SJCRH30 (cell line): Measurements from ENCODE around the gene GPR158. TPM values are rescaled to one million over a fixed set of nuclear protein-coding genes. Genes with fewer than 3 reads are reported as not detected.

Experiments
- DNase-seq, 2 experiments: peaks; one replicate each; pipeline ENCODE4 v3.0.0-alpha.2; 2015 to 2020
- H3K27ac ChIP-seq: fragments of 250-450 bp; sonication (Bioruptor Pico); 2 replicates; pipeline ENCODE4 v1.5.1; 2020; ENCODE audit warnings: mild to moderate bottlenecking, moderate library complexity
- H3K27me3 ChIP-seq: fragments of 250-450 bp; sonication (Bioruptor Pico); 2 replicates; pipeline ENCODE4 v1.5.1; 2020; ENCODE audit warnings: mild to moderate bottlenecking, moderate library complexity
- H3K36me3 ChIP-seq: fragments of 250-450 bp; sonication (Bioruptor Pico); 2 replicates; pipeline ENCODE4 v1.5.1; 2020; ENCODE audit warnings: mild to moderate bottlenecking, moderate library complexity
- H3K4me1 ChIP-seq: fragments of 250-450 bp; sonication (Bioruptor Pico); 2 replicates; pipeline ENCODE4 v1.5.1; 2020; ENCODE audit warnings: mild to moderate bottlenecking, moderate library complexity
- H3K4me3 ChIP-seq: fragments of 250-450 bp; sonication (Bioruptor Pico); 2 replicates; pipeline ENCODE4 v1.5.1; 2020; ENCODE audit warnings: mild to moderate bottlenecking, moderate library complexity
- H3K9me3 ChIP-seq: fragments of 250-450 bp; sonication (Bioruptor Pico); replicated peaks from 2 replicates; pipeline ENCODE4 v1.5.1; 2020; ENCODE audit warnings: mild to moderate bottlenecking, moderate library complexity
- total RNA-seq: library from RNA; depleted of rRNA; stranded (reverse); fragments of >200 nt; shearing (Covaris generic); gene quantifications from 2 replicates; pipeline ENCODE4 v1.2.3, GENCODE V29; 2014

The GPR158 gene
- total RNA-seq, 1 experiment from 2014 or later: 6.8 TPM

GRCh38 chr10:25557136-25557535 lies 382.3 kb downstream of the GPR158 start:
- no peaks in the 10 kb centered on the region for H3K9me3 ChIP-seq
- DNase-seq: no peak
- H3K27me3 ChIP-seq: no peaks in the 10 kb centered on the region
- no peaks in the 10 kb centered on the region for H3K4me1 ChIP-seq
- H3K4me3 ChIP-seq: no peak overlapping the region
- H3K36me3 ChIP-seq: peaks cover 3% of the 10 kb centered on the region; the same call in 1 of the 2 replicates
- H3K27ac ChIP-seq: no peak overlapping the region

- H3K9me3 ChIP-seq: no peaks in the 10 kb centered on the region
- H3K27ac ChIP-seq: no peak overlapping the region
- H3K4me1 ChIP-seq: no peaks in the 10 kb centered on the region
- no peaks in the 10 kb centered on the region for H3K36me3 ChIP-seq
- no peaks in the 10 kb centered on the region for H3K27me3 ChIP-seq
- no peak overlapping the region for H3K4me3 ChIP-seq
- DNase-seq: no peak
Observed at GRCh38 chr10:25561758-25562157, 387.0 kb downstream of the GPR158 start.

- no peaks in the 10 kb centered on the region for H3K36me3 ChIP-seq
- H3K27me3 ChIP-seq: no peaks in the 10 kb centered on the region
- no peak overlapping the region for H3K27ac ChIP-seq
- no peaks in the 10 kb centered on the region for H3K9me3 ChIP-seq
- no peaks in the 10 kb centered on the region for H3K4me1 ChIP-seq
- DNase-seq: no peak
- no peak overlapping the region for H3K4me3 ChIP-seq
Observed at GRCh38 chr10:25562547-25562946, 387.7 kb downstream of the GPR158 start.

GRCh38 chr10:25564351-25564750 lies 389.6 kb downstream of the GPR158 start:
- Histone ChIP-seq H3K36me3 (no peaks in the 10 kb centered on the region), H3K27ac (no peak overlapping the region), H3K27me3 (no peaks in the 10 kb centered on the region), H3K9me3 (no peaks in the 10 kb centered on the region), H3K4me1 (no peaks in the 10 kb centered on the region), H3K4me3 (no peak overlapping the region)
- no peak for DNase-seq

GRCh38 chr10:25565570-25565969 lies 390.8 kb downstream of the GPR158 start:
- DNase-seq: no peak
- H3K27ac ChIP-seq: no peak overlapping the region
- no peaks in the 10 kb centered on the region for H3K27me3 ChIP-seq
- H3K9me3 ChIP-seq: no peaks in the 10 kb centered on the region
- no peak overlapping the region for H3K4me3 ChIP-seq
- H3K4me1 ChIP-seq: no peaks in the 10 kb centered on the region
- no peaks in the 10 kb centered on the region for H3K36me3 ChIP-seq

- Histone ChIP-seq H3K4me3 (no peak overlapping the region), H3K27ac (no peak overlapping the region), H3K9me3 (no peaks in the 10 kb centered on the region), H3K36me3 (no peaks in the 10 kb centered on the region), H3K27me3 (no peaks in the 10 kb centered on the region), H3K4me1 (no peaks in the 10 kb centered on the region)
- no peak for DNase-seq
Observed at GRCh38 chr10:25573316-25573715, 398.5 kb downstream of the GPR158 start.

DNA sequence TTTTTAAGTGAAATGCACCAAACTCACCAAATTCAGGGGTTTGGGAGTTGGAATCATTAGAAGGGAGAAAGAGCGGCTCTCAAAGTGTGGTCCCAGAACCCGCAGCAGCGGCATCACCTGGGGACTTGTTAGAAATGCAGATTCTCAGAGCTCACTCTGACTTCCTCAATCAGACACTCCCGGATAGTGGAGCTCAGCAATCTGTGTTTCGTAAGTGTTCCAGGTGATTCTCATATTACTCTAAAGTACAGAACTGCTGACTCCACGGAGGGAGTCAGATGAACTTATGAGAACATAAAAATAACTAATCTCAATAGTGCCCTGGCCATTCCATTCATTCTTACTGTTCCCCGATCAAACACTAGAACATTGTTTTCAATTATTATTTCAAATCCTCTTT lies 400.5 kb downstream of the GPR158 start:
- H3K36me3 ChIP-seq: no peaks in the 10 kb centered on the region

DNA sequence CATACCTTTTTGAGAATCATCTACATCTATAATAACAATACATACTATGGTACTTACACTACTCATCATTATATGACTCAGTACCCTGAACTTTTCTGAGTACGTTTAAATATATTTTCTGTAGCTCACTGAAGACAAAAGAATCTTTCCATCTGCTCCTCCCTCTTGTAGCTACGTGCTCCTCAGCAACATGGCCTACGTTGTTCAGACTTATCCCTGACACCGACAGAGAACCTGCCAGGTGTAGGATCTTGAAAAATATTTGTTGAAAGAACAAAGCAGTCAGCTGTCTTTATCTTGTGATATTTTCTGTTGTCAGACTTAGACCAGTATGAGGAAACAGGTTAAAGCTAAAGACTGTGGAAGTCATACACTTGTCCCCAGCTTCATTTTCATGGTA lies 403.3 kb downstream of the GPR158 start:
- H3K4me3 ChIP-seq: no peak overlapping the region
- H3K27ac ChIP-seq: no peak overlapping the region
- no peaks in the 10 kb centered on the region for H3K4me1 ChIP-seq
- DNase-seq: no peak
- H3K27me3 ChIP-seq: no peaks in the 10 kb centered on the region; the same call in 1 of the 2 replicates
- H3K9me3 ChIP-seq: no peaks in the 10 kb centered on the region
- H3K36me3 ChIP-seq: no peaks in the 10 kb centered on the region

More for the DNA sequence above, 400.5 kb downstream of the GPR158 start:
- Histone ChIP-seq H3K4me3 (no peak overlapping the region), H3K4me1 (no peaks in the 10 kb centered on the region), H3K27me3 (no peaks in the 10 kb centered on the region), H3K27ac (no peak overlapping the region), H3K9me3 (no peaks in the 10 kb centered on the region)
- no peak for DNase-seq

DNA sequence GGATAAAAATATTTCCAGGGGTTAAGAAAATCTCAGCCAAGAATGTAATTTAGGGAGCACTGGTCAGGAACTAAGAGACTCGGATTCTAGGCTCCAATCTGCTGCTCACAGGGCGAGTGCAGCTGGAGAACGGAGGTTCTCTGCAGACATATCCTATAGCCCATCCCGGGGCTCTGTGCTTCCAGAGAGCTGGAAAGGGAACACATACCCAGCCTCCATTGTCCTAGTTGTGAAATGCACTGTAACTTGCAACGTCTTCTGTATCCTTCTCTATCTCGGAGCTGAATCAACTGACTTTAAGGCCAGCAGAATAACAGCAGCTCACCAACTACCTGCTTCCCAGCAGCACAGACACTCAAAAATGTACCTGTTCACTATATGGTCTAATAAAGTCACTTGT lies 408.2 kb downstream of the GPR158 start:
- no peaks in the 10 kb centered on the region; the same call in 1 of the 2 replicates for H3K27me3 ChIP-seq

GRCh38 chr10:25600651-25601050 lies 425.9 kb downstream of the GPR158 start:
- Histone ChIP-seq H3K27ac (no peak overlapping the region), H3K4me1 (no peaks in the 10 kb centered on the region), H3K36me3 (peaks cover 6% of the 10 kb centered on the region), H3K9me3 (no peaks in the 10 kb centered on the region), H3K4me3 (no peak overlapping the region), H3K27me3 (no peaks in the 10 kb centered on the region)
- DNase-seq: no peak

More for the DNA sequence above, 408.2 kb downstream of the GPR158 start:
- Histone ChIP-seq H3K9me3 (no peaks in the 10 kb centered on the region), H3K27ac (no peak overlapping the region), H3K4me1 (no peaks in the 10 kb centered on the region), H3K36me3 (no peaks in the 10 kb centered on the region), H3K4me3 (no peak overlapping the region)
- no peak for DNase-seq

DNA sequence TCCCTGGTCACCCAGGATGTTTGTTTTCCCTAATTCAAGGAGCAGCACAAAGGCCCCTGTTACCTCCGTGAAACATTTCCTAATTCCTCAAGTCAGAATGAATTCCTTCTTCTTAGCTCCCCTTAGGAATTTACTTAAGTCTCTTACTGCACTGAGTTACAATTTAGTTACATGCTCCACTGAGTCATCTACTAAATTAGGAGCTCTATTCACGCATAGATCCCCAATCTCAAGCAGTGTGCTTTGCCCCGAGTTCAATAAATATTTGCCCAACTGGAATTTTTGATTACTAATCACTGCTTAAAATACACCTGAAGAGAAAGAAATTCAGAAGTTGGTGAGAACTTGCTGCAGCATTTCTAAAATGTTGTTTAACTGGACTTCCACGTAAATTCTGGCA lies 429.8 kb downstream of the GPR158 start:
- no peak for DNase-seq
- Histone ChIP-seq H3K27me3 (no peaks in the 10 kb centered on the region), H3K9me3 (no peaks in the 10 kb centered on the region), H3K27ac (no peak overlapping the region), H3K4me3 (no peak overlapping the region), H3K4me1 (no peaks in the 10 kb centered on the region), H3K36me3 (no peaks in the 10 kb centered on the region)

DNA sequence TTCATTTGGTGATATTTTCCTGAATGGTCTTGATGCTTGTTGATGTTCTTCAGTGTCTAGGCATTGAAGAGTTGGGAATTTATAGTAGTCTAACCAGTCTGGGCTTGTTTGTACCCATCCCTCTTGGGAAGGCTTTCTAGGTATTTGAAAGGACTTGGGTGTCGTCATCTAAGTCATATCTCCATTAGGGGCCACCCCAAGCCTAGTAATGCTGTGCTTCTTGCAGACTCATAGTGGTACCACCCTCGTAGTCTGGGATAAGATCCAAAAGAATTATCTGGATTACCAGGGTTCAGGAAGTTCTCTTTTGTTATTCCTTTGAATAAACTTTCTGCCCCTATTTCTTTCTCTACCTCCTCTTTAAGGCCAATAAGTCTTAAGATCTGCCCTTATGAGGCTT lies 439.9 kb downstream of the GPR158 start:
- Histone ChIP-seq H3K27ac (no peak overlapping the region), H3K4me3 (no peak overlapping the region), H3K9me3 (no peaks in the 10 kb centered on the region; the same call in 1 of the 2 replicates), H3K4me1 (no peaks in the 10 kb centered on the region), H3K36me3 (no peaks in the 10 kb centered on the region), H3K27me3 (no peaks in the 10 kb centered on the region)
- DNase-seq: no peak

- Histone ChIP-seq H3K36me3 (no peaks in the 10 kb centered on the region), H3K27me3 (no peaks in the 10 kb centered on the region), H3K9me3 (no peaks in the 10 kb centered on the region), H3K27ac (no peak overlapping the region), H3K4me1 (no peaks in the 10 kb centered on the region), H3K4me3 (no peak overlapping the region)
- no peak for DNase-seq
Observed at GRCh38 chr10:25615926-25616325, 441.1 kb downstream of the GPR158 start.

GRCh38 chr10:25616903-25617592 lies 442.2 kb downstream of the GPR158 start:
- Histone ChIP-seq H3K4me3 (no peak overlapping the region), H3K36me3 (no peaks in the 10 kb centered on the region), H3K27ac (no peak overlapping the region), H3K9me3 (no peaks in the 10 kb centered on the region), H3K27me3 (no peaks in the 10 kb centered on the region), H3K4me1 (no peaks in the 10 kb centered on the region)
- DNase-seq: no peak

DNA sequence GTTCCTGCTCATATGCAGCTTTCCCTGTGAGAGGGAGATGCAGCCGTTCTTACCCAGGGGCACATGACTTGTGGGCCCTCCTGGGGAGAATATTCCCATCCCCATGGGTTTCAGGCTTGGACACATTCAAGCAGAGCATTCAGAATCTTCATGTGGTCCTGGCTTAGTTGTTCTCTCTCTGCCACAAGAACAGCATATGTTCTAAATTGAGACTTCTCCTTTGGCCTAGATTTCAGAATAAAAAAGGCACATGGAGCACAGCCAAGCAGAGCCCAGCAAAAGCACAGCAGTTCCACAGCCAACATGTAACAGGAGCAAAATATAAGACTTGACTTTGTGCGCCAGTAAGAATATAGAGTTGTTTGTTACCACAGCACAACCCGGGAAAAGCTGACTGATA lies 452.8 kb downstream of the GPR158 start:
- no peaks in the 10 kb centered on the region for H3K9me3 ChIP-seq
- no peaks in the 10 kb centered on the region for H3K36me3 ChIP-seq
- no peaks in the 10 kb centered on the region for H3K27me3 ChIP-seq
- H3K27ac ChIP-seq: no peak overlapping the region
- H3K4me1 ChIP-seq: no peaks in the 10 kb centered on the region
- DNase-seq: no peak
- H3K4me3 ChIP-seq: no peak overlapping the region

- Histone ChIP-seq H3K9me3 (no peaks in the 10 kb centered on the region), H3K36me3 (no peaks in the 10 kb centered on the region), H3K27me3 (no peaks in the 10 kb centered on the region), H3K4me3 (no peak overlapping the region), H3K27ac (no peak overlapping the region), H3K4me1 (no peaks in the 10 kb centered on the region)
- no peak for DNase-seq
Observed at GRCh38 chr10:25629333-25629732, 454.5 kb downstream of the GPR158 start.
